Measurements from ENCODE around the gene CYFIP2.

The CYFIP2 gene

GRCh38 chr5:157219491-157220271 lies 46.2 kb upstream of the CYFIP2 start:
- no peak for ATAC-seq
- TF ChIP-seq, protein P1, sequence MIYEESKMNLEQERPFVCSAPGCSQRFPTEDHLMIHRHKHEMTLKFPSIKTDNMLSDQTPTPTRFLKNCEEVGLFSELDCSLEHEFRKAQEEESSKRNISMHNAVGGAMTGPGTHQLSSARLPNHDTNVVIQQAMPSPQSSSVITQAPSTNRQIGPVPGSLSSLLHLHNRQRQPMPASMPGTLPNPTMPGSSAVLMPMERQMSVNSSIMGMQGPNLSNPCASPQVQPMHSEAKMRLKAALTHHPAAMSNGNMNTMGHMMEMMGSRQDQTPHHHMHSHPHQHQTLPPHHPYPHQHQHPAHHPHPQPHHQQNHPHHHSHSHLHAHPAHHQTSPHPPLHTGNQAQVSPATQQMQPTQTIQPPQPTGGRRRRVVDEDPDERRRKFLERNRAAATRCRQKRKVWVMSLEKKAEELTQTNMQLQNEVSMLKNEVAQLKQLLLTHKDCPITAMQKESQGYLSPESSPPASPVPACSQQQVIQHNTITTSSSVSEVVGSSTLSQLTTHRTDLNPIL (CRISPR knock-in tag; IDR thresholded peaks at IDR 0.05; ENCODE audit: low read depth) = no peak
- no peak for TF ChIP-seq ZFP30 (CRISPR knock-in tag; IDR thresholded peaks at IDR 0.05)
- TF ChIP-seq, protein P2, sequence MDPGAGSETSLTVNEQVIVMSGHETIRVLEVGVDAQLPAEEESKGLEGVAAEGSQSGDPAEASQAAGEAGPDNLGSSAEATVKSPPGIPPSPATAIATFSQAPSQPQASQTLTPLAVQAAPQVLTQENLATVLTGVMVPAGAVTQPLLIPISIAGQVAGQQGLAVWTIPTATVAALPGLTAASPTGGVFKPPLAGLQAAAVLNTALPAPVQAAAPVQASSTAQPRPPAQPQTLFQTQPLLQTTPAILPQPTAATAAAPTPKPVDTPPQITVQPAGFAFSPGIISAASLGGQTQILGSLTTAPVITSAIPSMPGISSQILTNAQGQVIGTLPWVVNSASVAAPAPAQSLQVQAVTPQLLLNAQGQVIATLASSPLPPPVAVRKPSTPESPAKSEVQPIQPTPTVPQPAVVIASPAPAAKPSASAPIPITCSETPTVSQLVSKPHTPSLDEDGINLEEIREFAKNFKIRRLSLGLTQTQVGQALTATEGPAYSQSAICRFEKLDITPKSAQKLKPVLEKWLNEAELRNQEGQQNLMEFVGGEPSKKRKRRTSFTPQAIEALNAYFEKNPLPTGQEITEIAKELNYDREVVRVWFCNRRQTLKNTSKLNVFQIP (CRISPR knock-in tag; IDR thresholded peaks at IDR 0.05; ENCODE audit: borderline replicate concordance, low read depth) = no peak
- TF ChIP-seq ISL1 (CRISPR knock-in tag; IDR thresholded peaks at IDR 0.05) = no peak
- TF ChIP-seq ZC3H10 (CRISPR knock-in tag; IDR thresholded peaks at IDR 0.05) = no peak
- TF ChIP-seq SNAI2 (CRISPR knock-in tag; IDR thresholded peaks at IDR 0.05) = no peak
- TF ChIP-seq ZFP3 (CRISPR knock-in tag; IDR thresholded peaks at IDR 0.05) = no peak
- no peak for TF ChIP-seq BACH2 (CRISPR knock-in tag; IDR thresholded peaks at IDR 0.05; ENCODE audit: borderline replicate concordance)
- TF ChIP-seq ZNF565 (CRISPR knock-in tag; conservative IDR thresholded peaks at IDR 0.05; ENCODE audit: low read depth) = no peak
- no peak for TF ChIP-seq TOX (CRISPR knock-in tag; IDR thresholded peaks at IDR 0.05; ENCODE audit: borderline replicate concordance)
- no peak for TF ChIP-seq OSR1 (CRISPR knock-in tag; IDR thresholded peaks at IDR 0.05)
- TF ChIP-seq, protein P3, sequence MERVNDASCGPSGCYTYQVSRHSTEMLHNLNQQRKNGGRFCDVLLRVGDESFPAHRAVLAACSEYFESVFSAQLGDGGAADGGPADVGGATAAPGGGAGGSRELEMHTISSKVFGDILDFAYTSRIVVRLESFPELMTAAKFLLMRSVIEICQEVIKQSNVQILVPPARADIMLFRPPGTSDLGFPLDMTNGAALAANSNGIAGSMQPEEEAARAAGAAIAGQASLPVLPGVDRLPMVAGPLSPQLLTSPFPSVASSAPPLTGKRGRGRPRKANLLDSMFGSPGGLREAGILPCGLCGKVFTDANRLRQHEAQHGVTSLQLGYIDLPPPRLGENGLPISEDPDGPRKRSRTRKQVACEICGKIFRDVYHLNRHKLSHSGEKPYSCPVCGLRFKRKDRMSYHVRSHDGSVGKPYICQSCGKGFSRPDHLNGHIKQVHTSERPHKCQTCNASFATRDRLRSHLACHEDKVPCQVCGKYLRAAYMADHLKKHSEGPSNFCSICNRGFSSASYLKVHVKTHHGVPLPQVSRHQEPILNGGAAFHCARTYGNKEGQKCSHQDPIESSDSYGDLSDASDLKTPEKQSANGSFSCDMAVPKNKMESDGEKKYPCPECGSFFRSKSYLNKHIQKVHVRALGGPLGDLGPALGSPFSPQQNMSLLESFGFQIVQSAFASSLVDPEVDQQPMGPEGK (CRISPR knock-in tag; IDR thresholded peaks at IDR 0.05; ENCODE audit: borderline replicate concordance) = no peak
- no peak for TF ChIP-seq ESRRG (CRISPR knock-in tag; IDR thresholded peaks at IDR 0.05)
- no peak for TF ChIP-seq TCF4 (CRISPR knock-in tag; IDR thresholded peaks at IDR 0.05; ENCODE audit: borderline replicate concordance)
- no peak for TF ChIP-seq ZNF8 (CRISPR knock-in tag; IDR thresholded peaks at IDR 0.05)
- no peak for TF ChIP-seq GLIS3 (CRISPR knock-in tag; IDR thresholded peaks at IDR 0.05)
- TF ChIP-seq PPARA (CRISPR knock-in tag; IDR thresholded peaks at IDR 0.05; ENCODE audit: borderline replicate concordance) = no peak
- no peak for TF ChIP-seq RARB (CRISPR knock-in tag; IDR thresholded peaks at IDR 0.05)
- no peak for TF ChIP-seq ARNTL (CRISPR knock-in tag; IDR thresholded peaks at IDR 0.05; ENCODE audit: borderline replicate concordance, low read depth)

DNA sequence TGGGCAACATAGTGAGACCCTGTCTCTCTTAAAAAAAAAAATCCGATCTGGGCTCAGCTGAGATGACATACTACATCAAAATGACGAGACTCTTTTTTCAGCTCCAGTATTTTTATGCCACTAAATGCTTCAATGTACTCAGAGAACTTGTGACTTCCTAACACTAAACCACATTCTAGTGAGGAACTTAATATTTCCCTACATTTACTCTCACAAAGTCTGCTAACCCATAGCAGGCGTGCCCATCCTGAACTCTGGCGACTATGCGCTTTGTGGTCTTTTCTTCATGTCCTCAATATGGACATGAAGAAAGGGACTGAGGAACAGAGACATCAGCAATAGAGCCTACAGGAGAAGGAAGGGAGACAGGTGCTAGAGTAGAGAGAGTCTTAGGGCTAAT lies 44.0 kb upstream of the CYFIP2 start:
- no peak for ATAC-seq
- TF ChIP-seq, protein P4, sequence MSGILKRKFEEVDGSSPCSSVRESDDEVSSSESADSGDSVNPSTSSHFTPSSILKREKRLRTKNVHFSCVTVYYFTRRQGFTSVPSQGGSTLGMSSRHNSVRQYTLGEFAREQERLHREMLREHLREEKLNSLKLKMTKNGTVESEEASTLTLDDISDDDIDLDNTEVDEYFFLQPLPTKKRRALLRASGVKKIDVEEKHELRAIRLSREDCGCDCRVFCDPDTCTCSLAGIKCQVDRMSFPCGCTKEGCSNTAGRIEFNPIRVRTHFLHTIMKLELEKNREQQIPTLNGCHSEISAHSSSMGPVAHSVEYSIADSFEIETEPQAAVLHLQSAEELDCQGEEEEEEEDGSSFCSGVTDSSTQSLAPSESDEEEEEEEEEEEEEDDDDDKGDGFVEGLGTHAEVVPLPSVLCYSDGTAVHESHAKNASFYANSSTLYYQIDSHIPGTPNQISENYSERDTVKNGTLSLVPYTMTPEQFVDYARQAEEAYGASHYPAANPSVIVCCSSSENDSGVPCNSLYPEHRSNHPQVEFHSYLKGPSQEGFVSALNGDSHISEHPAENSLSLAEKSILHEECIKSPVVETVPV (CRISPR knock-in tag; IDR thresholded peaks at IDR 0.05) = no peak

GRCh38 chr5:157222506-157223230 lies 43.3 kb upstream of the CYFIP2 start:
- peak; percentile 31; the same call in 1 of the 3 replicates for ATAC-seq
- TF ChIP-seq ARNTL (CRISPR knock-in tag; IDR thresholded peaks at IDR 0.05; ENCODE audit: borderline replicate concordance, low read depth) (no peak), ZFP3 (CRISPR knock-in tag; IDR thresholded peaks at IDR 0.05) (no peak), PPARA (CRISPR knock-in tag; IDR thresholded peaks at IDR 0.05; ENCODE audit: borderline replicate concordance) (no peak), ZNF565 (CRISPR knock-in tag; conservative IDR thresholded peaks at IDR 0.05; ENCODE audit: low read depth) (no peak), ZNF70 (CRISPR knock-in tag; IDR thresholded peaks at IDR 0.05) (no peak), ZNF8 (CRISPR knock-in tag; IDR thresholded peaks at IDR 0.05) (no peak), ZC3H10 (CRISPR knock-in tag; IDR thresholded peaks at IDR 0.05) (no peak), BACH2 (CRISPR knock-in tag; IDR thresholded peaks at IDR 0.05; ENCODE audit: borderline replicate concordance) (no peak), CSDC2 (CRISPR knock-in tag; IDR thresholded peaks at IDR 0.05) (no peak), ZFP30 (CRISPR knock-in tag; IDR thresholded peaks at IDR 0.05) (no peak), RARB (CRISPR knock-in tag; IDR thresholded peaks at IDR 0.05) (no peak)
- TF ChIP-seq, protein P3 (CRISPR knock-in tag; IDR thresholded peaks at IDR 0.05; ENCODE audit: borderline replicate concordance) = no peak
- TF ChIP-seq, protein P1 (CRISPR knock-in tag; IDR thresholded peaks at IDR 0.05; ENCODE audit: low read depth) = no peak
- TF ChIP-seq, protein P4 (CRISPR knock-in tag; IDR thresholded peaks at IDR 0.05) = no peak

All from SK-N-SH treated with all-trans-retinoic acid at 6 μM for 48 hours (cell line).